PC-3 (cell line): ENCODE measurements around the gene FARP1.

ENCODE experiments used
- EZH2phosphoT487 ChIP-seq: fragments of 300-600 bp; sonication (generic); IDR thresholded peaks from 2 replicates; pipeline ENCODE4 v1.6.1; 2018; ENCODE audit warnings: mild to moderate bottlenecking, antibody characterized with exemption, low read length, borderline replicate concordance
- TF ChIP-seq, protein P1 (sequence below): fragments of 300-600 bp; sonication (generic); conservative IDR thresholded peaks from 2 replicates; pipeline ENCODE4 v1.5.1; 2017; ENCODE audit warnings: antibody characterized with exemption, low read depth, mild to moderate bottlenecking, low read length

- TF ChIP-seq EZH2phosphoT487, result no peak
- TF ChIP-seq, protein P1, sequence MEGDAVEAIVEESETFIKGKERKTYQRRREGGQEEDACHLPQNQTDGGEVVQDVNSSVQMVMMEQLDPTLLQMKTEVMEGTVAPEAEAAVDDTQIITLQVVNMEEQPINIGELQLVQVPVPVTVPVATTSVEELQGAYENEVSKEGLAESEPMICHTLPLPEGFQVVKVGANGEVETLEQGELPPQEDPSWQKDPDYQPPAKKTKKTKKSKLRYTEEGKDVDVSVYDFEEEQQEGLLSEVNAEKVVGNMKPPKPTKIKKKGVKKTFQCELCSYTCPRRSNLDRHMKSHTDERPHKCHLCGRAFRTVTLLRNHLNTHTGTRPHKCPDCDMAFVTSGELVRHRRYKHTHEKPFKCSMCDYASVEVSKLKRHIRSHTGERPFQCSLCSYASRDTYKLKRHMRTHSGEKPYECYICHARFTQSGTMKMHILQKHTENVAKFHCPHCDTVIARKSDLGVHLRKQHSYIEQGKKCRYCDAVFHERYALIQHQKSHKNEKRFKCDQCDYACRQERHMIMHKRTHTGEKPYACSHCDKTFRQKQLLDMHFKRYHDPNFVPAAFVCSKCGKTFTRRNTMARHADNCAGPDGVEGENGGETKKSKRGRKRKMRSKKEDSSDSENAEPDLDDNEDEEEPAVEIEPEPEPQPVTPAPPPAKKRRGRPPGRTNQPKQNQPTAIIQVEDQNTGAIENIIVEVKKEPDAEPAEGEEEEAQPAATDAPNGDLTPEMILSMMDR, result no peak
Observed at GRCh38 chr13:98434060-98434459, 291.2 kb downstream of the FARP1 start.
